ENCODE measurements around the gene SLC18A3.

GRCh38 chr10:49599546-49599945 is 10.6 kb upstream of the SLC18A3 start:
- no peak for TF ChIP-seq CTCF (optimal IDR thresholded peaks at IDR 0.05 in 1 of 3, IDR thresholded peaks at IDR 0.05 in 1 of 3, conservative IDR thresholded peaks at IDR 0.05 in 1 of 3; ENCODE audit: extremely low read depth in 1 of 3, insufficient read depth in 2 of 3, low read length in 3 of 3)
- no peak for TF ChIP-seq EZH2 (IDR thresholded peaks at IDR 0.05; ENCODE audit: low read length)

All from keratinocyte (primary cell).